A673 (cell line): ENCODE data around the gene SMAD3.

Source experiments
- CTCF ChIP-seq: fragments of 300-800, 200-600 bp; sonication (generic); conservative IDR thresholded peaks from 2 replicates; pipeline ENCODE4 v1.5.1; 2017; ENCODE audit warnings: low read depth, mild to moderate bottlenecking, antibody characterized with exemption, low read length, moderate library complexity, mixed read lengths
- EZH2 ChIP-seq: fragments of 200-600 bp; sonication (generic); IDR thresholded peaks from 2 replicates; pipeline ENCODE4 v1.6.1; 2017; ENCODE audit warnings: borderline replicate concordance, low read depth, mild to moderate bottlenecking, mixed read lengths, antibody characterized with exemption, low read length; ENCODE audit not compliant: poor library complexity, severe bottlenecking

- TF ChIP-seq CTCF (no peak), EZH2 (no peak)
Measured at GRCh38 chr15:67163180-67163579, 97.8 kb downstream of the SMAD3 start.
